Stimulated activated naive CD8-positive, alpha-beta T cell treated with anti-CD3 and anti-CD28 coated beads, Interleukin-15, Interleukin-2, amounts not matched to agents 100 ng/mL and 50 ng/mL, for 24 hours (primary cell): Measurements from ENCODE around the gene SYTL3.
A peak's percentile ranks its signal among the peaks of the same experiment; 100 is the strongest.

Experiments used
- H3K27ac Mint-ChIP-seq: one replicate; pipeline ENCODE4 v1.8.0; 2021; ENCODE audit warnings: mild to moderate bottlenecking, mixed read lengths
- H3K27me3 Mint-ChIP-seq: one replicate; pipeline ENCODE4 v1.8.0; 2021; ENCODE audit warnings: mixed read lengths
- H3K36me3 Mint-ChIP-seq: one replicate; pipeline ENCODE4 v1.8.0; 2021; ENCODE audit warnings: low read depth, mixed read lengths
- H3K4me1 Mint-ChIP-seq: one replicate; pipeline ENCODE4 v1.8.0; 2021; ENCODE audit warnings: low read depth, mixed read lengths
- H3K4me3 Mint-ChIP-seq: one replicate; pipeline ENCODE4 v1.8.0; 2021; ENCODE audit warnings: mild to moderate bottlenecking, mixed read lengths
- H3K9me3 Mint-ChIP-seq: one replicate; pipeline ENCODE4 v1.8.0; 2021; ENCODE audit warnings: mixed read lengths

The SYTL3 gene

GRCh38 chr6:158706369-158706982, 56.6 kb downstream of the SYTL3 start:
- Mint-ChIP-seq H3K36me3 (peaks cover 48% of the 10 kb centered on the region), H3K9me3 (no peaks in the 10 kb centered on the region), H3K27ac (no peak overlapping the region), H3K4me1 (peaks cover 18% of the 10 kb centered on the region), H3K27me3 (no peaks in the 10 kb centered on the region), H3K4me3 (no peak overlapping the region)

GRCh38 chr6:158707120-158707820, 57.4 kb downstream of the SYTL3 start:
- peaks cover 56% of the 10 kb centered on the region for H3K36me3 Mint-ChIP-seq
- H3K9me3 Mint-ChIP-seq = no peaks in the 10 kb centered on the region
- no peaks in the 10 kb centered on the region for H3K27me3 Mint-ChIP-seq
- no peak overlapping the region for H3K27ac Mint-ChIP-seq
- peaks cover 18% of the 10 kb centered on the region for H3K4me1 Mint-ChIP-seq
- no peak overlapping the region for H3K4me3 Mint-ChIP-seq

GRCh38 chr6:158707821-158708195, 58.0 kb downstream of the SYTL3 start:
- H3K4me3 Mint-ChIP-seq = no peak overlapping the region
- H3K27ac Mint-ChIP-seq = no peak overlapping the region
- H3K36me3 Mint-ChIP-seq = peaks cover 59% of the 10 kb centered on the region
- H3K4me1 Mint-ChIP-seq = peaks cover 18% of the 10 kb centered on the region
- H3K9me3 Mint-ChIP-seq = no peaks in the 10 kb centered on the region
- no peaks in the 10 kb centered on the region for H3K27me3 Mint-ChIP-seq

GRCh38 chr6:158708239-158708638, 58.4 kb downstream of the SYTL3 start:
- H3K27ac Mint-ChIP-seq = no peak overlapping the region
- peaks cover 19% of the 10 kb centered on the region for H3K4me1 Mint-ChIP-seq
- H3K27me3 Mint-ChIP-seq = no peaks in the 10 kb centered on the region
- peaks cover 61% of the 10 kb centered on the region for H3K36me3 Mint-ChIP-seq
- no peak overlapping the region for H3K4me3 Mint-ChIP-seq
- H3K9me3 Mint-ChIP-seq = no peaks in the 10 kb centered on the region

- no peaks in the 10 kb centered on the region for H3K9me3 Mint-ChIP-seq
- H3K36me3 Mint-ChIP-seq = peaks cover 71% of the 10 kb centered on the region
Observed at GRCh38 chr6:158709809-158710208, 60.0 kb downstream of the SYTL3 start.

GRCh38 chr6:158711264-158711663, 61.4 kb downstream of the SYTL3 start:
- Mint-ChIP-seq H3K27ac (no peak overlapping the region), H3K4me1 (peaks cover 31% of the 10 kb centered on the region), H3K27me3 (no peaks in the 10 kb centered on the region), H3K4me3 (no peak overlapping the region), H3K9me3 (no peaks in the 10 kb centered on the region), H3K36me3 (peaks cover 86% of the 10 kb centered on the region)

More at GRCh38 chr6:158709809-158710208, 60.0 kb downstream of the SYTL3 start:
- Mint-ChIP-seq H3K27ac (no peak overlapping the region), H3K27me3 (no peaks in the 10 kb centered on the region), H3K4me3 (no peak overlapping the region), H3K4me1 (peaks cover 18% of the 10 kb centered on the region)

GRCh38 chr6:158713469-158713868, 63.6 kb downstream of the SYTL3 start:
- peaks cover 48% of the 10 kb centered on the region for H3K4me1 Mint-ChIP-seq
- H3K9me3 Mint-ChIP-seq = no peaks in the 10 kb centered on the region
- peaks cover 86% of the 10 kb centered on the region for H3K36me3 Mint-ChIP-seq
- H3K4me3 Mint-ChIP-seq = no peak overlapping the region
- H3K27me3 Mint-ChIP-seq = no peaks in the 10 kb centered on the region
- H3K27ac Mint-ChIP-seq = no peak overlapping the region

- H3K27ac Mint-ChIP-seq = no peak overlapping the region
- H3K9me3 Mint-ChIP-seq = no peaks in the 10 kb centered on the region
- peaks cover 89% of the 10 kb centered on the region for H3K36me3 Mint-ChIP-seq
- no peak overlapping the region for H3K4me3 Mint-ChIP-seq
- H3K4me1 Mint-ChIP-seq = peaks cover 61% of the 10 kb centered on the region
- no peaks in the 10 kb centered on the region for H3K27me3 Mint-ChIP-seq
Observed at GRCh38 chr6:158714706-158715105, 64.9 kb downstream of the SYTL3 start.

GRCh38 chr6:158715330-158716311, 65.8 kb downstream of the SYTL3 start:
- Mint-ChIP-seq H3K27ac (peak overlapping the region; percentile 76), H3K9me3 (no peaks in the 10 kb centered on the region), H3K4me1 (peaks cover 66% of the 10 kb centered on the region), H3K4me3 (no peak overlapping the region), H3K36me3 (peaks cover 85% of the 10 kb centered on the region), H3K27me3 (no peaks in the 10 kb centered on the region)

- Mint-ChIP-seq H3K9me3 (no peaks in the 10 kb centered on the region), H3K4me3 (peak overlapping the region; percentile 20)
Observed at GRCh38 chr6:158717341-158718330, 67.8 kb downstream of the SYTL3 start.

GRCh38 chr6:158718461-158719046, 68.7 kb downstream of the SYTL3 start:
- Mint-ChIP-seq H3K27me3 (no peaks in the 10 kb centered on the region), H3K27ac (no peak overlapping the region), H3K36me3 (peaks cover 79% of the 10 kb centered on the region), H3K9me3 (no peaks in the 10 kb centered on the region), H3K4me1 (peaks cover 71% of the 10 kb centered on the region), H3K4me3 (no peak overlapping the region)

More at GRCh38 chr6:158717341-158718330, 67.8 kb downstream of the SYTL3 start:
- H3K27ac Mint-ChIP-seq = peak overlapping the region; percentile 52
- H3K27me3 Mint-ChIP-seq = no peaks in the 10 kb centered on the region
- H3K36me3 Mint-ChIP-seq = peaks cover 83% of the 10 kb centered on the region
- peaks cover 77% of the 10 kb centered on the region for H3K4me1 Mint-ChIP-seq

- Mint-ChIP-seq H3K27me3 (no peaks in the 10 kb centered on the region), H3K27ac (no peak overlapping the region), H3K4me3 (no peak overlapping the region), H3K36me3 (peaks cover 74% of the 10 kb centered on the region), H3K4me1 (peaks cover 43% of the 10 kb centered on the region), H3K9me3 (no peaks in the 10 kb centered on the region)
Observed at GRCh38 chr6:158722176-158722729, 72.4 kb downstream of the SYTL3 start.

GRCh38 chr6:158725704-158726103, 75.8 kb downstream of the SYTL3 start:
- no peak overlapping the region for H3K4me3 Mint-ChIP-seq
- H3K27ac Mint-ChIP-seq = peak overlapping the region; percentile 31
- no peaks in the 10 kb centered on the region for H3K27me3 Mint-ChIP-seq
- no peaks in the 10 kb centered on the region for H3K9me3 Mint-ChIP-seq
- peaks cover 11% of the 10 kb centered on the region for H3K4me1 Mint-ChIP-seq
- peaks cover 73% of the 10 kb centered on the region for H3K36me3 Mint-ChIP-seq
